GM19239 (cell line): ENCODE measurements around the gene SLCO6A1.

Experiments used
- DNase-seq: peaks from one replicate; pipeline ENCODE4 v3.0.0; 2011; ENCODE audit warnings: low spot score; ENCODE audit not compliant: insufficient read length
- FAIRE-seq: peaks from 2 replicates; lab custom pipeline; 2011; peaks lifted over from hg19 to GRCh38; lab: Jason Lieb, UNC

SLCO6A1 gene

GRCh38 chr5:102453716-102454115, 45.1 kb downstream of the SLCO6A1 start:
- FAIRE-seq (peak; percentile 31), DNase-seq (peak; percentile 2)

- DNase-seq (no peak), FAIRE-seq (no peak)
Measured at GRCh38 chr5:102451082-102451481, 47.7 kb downstream of the SLCO6A1 start.

- no peak for FAIRE-seq
- DNase-seq, result no peak
Measured at GRCh38 chr5:102450313-102450990, 48.3 kb downstream of the SLCO6A1 start.

GRCh38 chr5:102433473-102433872, 65.3 kb downstream of the SLCO6A1 start:
- DNase-seq, result no peak
- FAIRE-seq, result no peak

GRCh38 chr5:102421647-102422046, 77.2 kb downstream of the SLCO6A1 start:
- no peak for FAIRE-seq

GRCh38 chr5:102418531-102418930, 80.3 kb downstream of the SLCO6A1 start:
- DNase-seq (no peak), FAIRE-seq (no peak)

More at GRCh38 chr5:102421647-102422046, 77.2 kb downstream of the SLCO6A1 start:
- no peak for DNase-seq

GRCh38 chr5:102414448-102414847, 84.4 kb downstream of the SLCO6A1 start:
- DNase-seq, result no peak
- no peak for FAIRE-seq

- FAIRE-seq (no peak), DNase-seq (no peak)
Measured at GRCh38 chr5:102388235-102388634, 110.6 kb downstream of the SLCO6A1 start.

GRCh38 chr5:102385365-102385764, 113.4 kb downstream of the SLCO6A1 start:
- FAIRE-seq (no peak), DNase-seq (no peak)

GRCh38 chr5:102380174-102380573, 118.6 kb downstream of the SLCO6A1 start:
- no peak for FAIRE-seq
- DNase-seq, result no peak

GRCh38 chr5:102375876-102376275, 122.9 kb downstream of the SLCO6A1 start:
- DNase-seq (no peak), FAIRE-seq (no peak)

GRCh38 chr5:102375272-102375671, 123.5 kb downstream of the SLCO6A1 start:
- DNase-seq (no peak), FAIRE-seq (no peak)

GRCh38 chr5:102368392-102368791, 130.4 kb downstream of the SLCO6A1 start:
- no peak for FAIRE-seq
- no peak for DNase-seq

GRCh38 chr5:102341681-102342288, 157.0 kb downstream of the SLCO6A1 start:
- DNase-seq (no peak), FAIRE-seq (no peak)

GRCh38 chr5:102324714-102325113, 174.1 kb downstream of the SLCO6A1 start:
- FAIRE-seq, result no peak
- DNase-seq, result no peak
